OCI-M2 (cell line): ENCODE data around the gene EGFL6.
"Not testable (repeated sequence)": the region's sequence is repeated elsewhere in the genome, so short reads cannot be mapped to it uniquely, and the experiment has no call there.

Source experiments
- DNase-seq: peaks from one replicate; lab custom pipeline; 2025; ENCODE audit not compliant: unreplicated experiment; lab: John Stamatoyannopoulos, UW

Gene EGFL6

GRCh38 chrX:13651150-13651549 is 81.7 kb downstream of the EGFL6 start:
- no peak for DNase-seq

- DNase-seq = peak; percentile 26
Observed at GRCh38 chrX:13652287-13652793, 82.9 kb downstream of the EGFL6 start.

GRCh38 chrX:13652850-13653693 is 83.7 kb downstream of the EGFL6 start, which contains the start of gene TCEANC:
Gene TCEANC (plus strand): TSS chrX:13653141. CDS start chrX:13662509, 9,368 bp downstream.
- peak; percentile 84 for DNase-seq

GRCh38 chrX:13654116-13654515 is 84.7 kb downstream of the EGFL6 start:
- DNase-seq = no peak

- DNase-seq = no peak
Observed at GRCh38 chrX:13655674-13656073, 86.3 kb downstream of the EGFL6 start.

GRCh38 chrX:13658602-13659001 is 89.2 kb downstream of the EGFL6 start:
- DNase-seq = no peak

- DNase-seq = no peak
Observed at GRCh38 chrX:13659063-13659462, 89.7 kb downstream of the EGFL6 start.

GRCh38 chrX:13661735-13662288 is 92.4 kb downstream of the EGFL6 start:
- DNase-seq = no peak

- DNase-seq = no peak
Observed at GRCh38 chrX:13662355-13662791, 93.0 kb downstream of the EGFL6 start.

- no peak for DNase-seq
Observed at GRCh38 chrX:13664020-13664419, 94.6 kb downstream of the EGFL6 start.

- DNase-seq = no peak
Observed at GRCh38 chrX:13666836-13667235, 97.4 kb downstream of the EGFL6 start.

GRCh38 chrX:13667919-13668318 is 98.5 kb downstream of the EGFL6 start:
- DNase-seq = no peak

- no peak for DNase-seq
Observed at GRCh38 chrX:13669246-13669737, 99.9 kb downstream of the EGFL6 start.

- DNase-seq = not testable (repeated sequence)
Observed at GRCh38 chrX:13669755-13670154, 100.4 kb downstream of the EGFL6 start.

GRCh38 chrX:13670197-13670596 is 100.8 kb downstream of the EGFL6 start:
- DNase-seq = no peak

- no peak for DNase-seq
Observed at GRCh38 chrX:13673016-13673415, 103.6 kb downstream of the EGFL6 start.

GRCh38 chrX:13676885-13677284 is 107.5 kb downstream of the EGFL6 start:
- no peak for DNase-seq

- not testable (repeated sequence) for DNase-seq
Observed at GRCh38 chrX:13679700-13680099, 110.3 kb downstream of the EGFL6 start.

- no peak for DNase-seq
Observed at GRCh38 chrX:13681595-13681994, 112.2 kb downstream of the EGFL6 start.
